ENCODE results near the gene RPSA.
"Not testable (repeated sequence)": the region's sequence is repeated elsewhere in the genome, so short reads cannot be mapped to it uniquely, and the experiment has no call there.

RPSA gene

DNA sequence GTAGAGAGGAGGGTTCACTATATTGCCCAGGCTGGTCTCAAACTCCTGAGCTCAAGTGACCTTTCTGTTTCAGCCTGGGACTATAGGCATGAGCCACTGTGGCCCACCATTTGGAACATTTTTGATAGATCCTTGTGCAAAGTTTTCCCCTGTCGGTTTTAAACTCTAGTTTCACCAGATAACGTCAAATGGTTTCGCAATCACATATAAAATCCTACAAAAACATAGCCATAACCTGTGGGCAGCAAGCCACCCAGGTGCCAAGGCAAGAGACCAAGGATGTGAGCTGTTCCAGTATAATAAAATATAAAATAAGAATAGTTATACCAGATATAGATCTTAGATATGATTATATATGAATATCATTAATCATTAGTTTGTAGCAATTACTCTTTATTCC is 10.5 kb downstream of the RPSA start:
- H3K9ac ChIP-seq (ENCODE audit: low read depth in 1 of 2, low read length in 2 of 2); H3K4me3 ChIP-seq (ENCODE audit: low read depth in 1 of 2, low read length in 2 of 2); H3K4me1 ChIP-seq (ENCODE audit: control insufficient read depth in 1 of 2, insufficient read depth in 2 of 2, low read length in 2 of 2); H3K27ac ChIP-seq (ENCODE audit: low read depth, low read length); H3K27me3 ChIP-seq (ENCODE audit: control insufficient read depth in 1 of 2, insufficient read depth in 2 of 2, low read length in 2 of 2); H3K9me3 ChIP-seq (ENCODE audit: control insufficient read depth in 1 of 2, low read length in 2 of 2): not testable (repeated sequence)
- peaks cover 23 to 26% of the 10 kb centered on the region in 2 donors for H3K36me3 ChIP-seq (ENCODE audit: control insufficient read depth in 1 of 2, insufficient read depth in 2 of 2, low read length in 2 of 2)

DNA sequence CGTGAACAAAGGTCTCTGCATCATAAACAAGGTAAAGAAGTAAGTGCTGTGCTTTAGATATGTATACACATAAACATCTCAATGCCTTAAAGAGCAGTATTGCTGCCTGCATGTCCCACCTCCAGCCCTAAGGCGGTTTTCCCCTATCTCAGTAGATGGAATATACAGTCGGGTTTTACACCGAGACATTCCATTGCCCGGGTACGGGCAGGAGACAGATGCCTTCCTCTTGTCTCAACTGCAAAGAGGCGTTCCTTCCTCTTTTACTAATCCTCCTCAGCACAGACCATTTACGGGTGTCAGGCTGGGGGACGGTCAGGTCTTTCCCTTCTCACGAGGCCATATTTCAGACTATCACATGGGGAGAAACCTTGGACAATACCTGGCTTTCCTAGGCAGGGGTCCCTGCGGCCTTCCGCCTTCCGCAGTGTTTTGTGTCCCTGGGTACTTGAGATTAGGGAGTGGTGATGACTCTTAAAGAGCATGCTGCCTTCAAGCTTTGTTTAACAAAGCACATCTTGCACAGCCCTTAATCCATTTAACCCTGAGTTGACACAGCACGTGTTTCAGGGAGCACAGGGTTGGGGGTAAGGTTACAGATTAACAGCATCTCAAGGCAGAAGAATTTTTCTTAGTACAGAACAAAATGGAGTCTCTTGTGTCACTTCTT is 12.2 kb downstream of the RPSA start:
- H3K27me3 ChIP-seq (ENCODE audit: control insufficient read depth in 1 of 2, insufficient read depth in 2 of 2, low read length in 2 of 2); H3K27ac ChIP-seq (ENCODE audit: low read depth, low read length); H3K9me3 ChIP-seq (ENCODE audit: control insufficient read depth in 1 of 2, low read length in 2 of 2); H3K36me3 ChIP-seq (ENCODE audit: control insufficient read depth in 1 of 2, insufficient read depth in 2 of 2, low read length in 2 of 2); H3K4me3 ChIP-seq (ENCODE audit: low read depth in 1 of 2, low read length in 2 of 2); H3K9ac ChIP-seq (ENCODE audit: low read depth in 1 of 2, low read length in 2 of 2); H3K4me1 ChIP-seq (ENCODE audit: control insufficient read depth in 1 of 2, insufficient read depth in 2 of 2, low read length in 2 of 2): not testable (repeated sequence)

DNA sequence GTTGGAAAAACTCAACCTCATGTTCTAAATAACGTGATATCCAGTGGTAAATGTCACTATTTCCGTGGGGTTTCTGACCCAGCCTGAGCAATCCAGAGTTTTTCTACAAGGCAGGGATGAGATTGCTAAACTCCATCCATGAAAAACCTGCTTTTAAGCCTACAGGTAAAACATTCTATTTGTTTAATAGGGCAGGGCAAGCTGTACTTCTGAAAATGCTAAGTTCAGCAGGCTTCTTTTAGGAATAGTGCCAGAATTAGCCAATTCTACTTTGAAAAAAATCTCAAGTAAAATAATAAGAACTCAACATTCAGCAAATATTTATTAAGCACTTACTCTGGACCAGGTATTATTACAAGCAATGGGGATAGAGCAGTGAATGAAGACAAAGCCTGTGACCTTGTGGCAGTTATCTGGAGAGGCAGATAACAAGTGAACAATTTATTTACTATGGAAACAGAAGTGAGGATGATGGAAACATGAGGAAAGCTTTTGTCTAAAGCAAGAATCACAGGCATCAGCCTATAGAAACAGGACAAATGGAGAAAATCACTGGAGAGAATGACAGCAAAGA is 13.3 kb downstream of the RPSA start:
- no peak overlapping the region for H3K27ac ChIP-seq (ENCODE audit: low read depth, low read length)
- H3K9me3 ChIP-seq (ENCODE audit: control insufficient read depth in 1 of 2, low read length in 2 of 2): no peaks in the 10 kb centered on the region
- no peak overlapping the region for H3K4me3 ChIP-seq (ENCODE audit: low read depth in 1 of 2, low read length in 2 of 2)
- no peaks in the 10 kb centered on the region for H3K4me1 ChIP-seq (ENCODE audit: control insufficient read depth in 1 of 2, insufficient read depth in 2 of 2, low read length in 2 of 2)
- H3K27me3 ChIP-seq (ENCODE audit: control insufficient read depth in 1 of 2, insufficient read depth in 2 of 2, low read length in 2 of 2): no peaks in the 10 kb centered on the region
- H3K9ac ChIP-seq (ENCODE audit: low read depth in 1 of 2, low read length in 2 of 2): no peak overlapping the region
- no peaks in the 10 kb centered on the region for H3K36me3 ChIP-seq (ENCODE audit: control insufficient read depth in 1 of 2, insufficient read depth in 2 of 2, low read length in 2 of 2)

DNA sequence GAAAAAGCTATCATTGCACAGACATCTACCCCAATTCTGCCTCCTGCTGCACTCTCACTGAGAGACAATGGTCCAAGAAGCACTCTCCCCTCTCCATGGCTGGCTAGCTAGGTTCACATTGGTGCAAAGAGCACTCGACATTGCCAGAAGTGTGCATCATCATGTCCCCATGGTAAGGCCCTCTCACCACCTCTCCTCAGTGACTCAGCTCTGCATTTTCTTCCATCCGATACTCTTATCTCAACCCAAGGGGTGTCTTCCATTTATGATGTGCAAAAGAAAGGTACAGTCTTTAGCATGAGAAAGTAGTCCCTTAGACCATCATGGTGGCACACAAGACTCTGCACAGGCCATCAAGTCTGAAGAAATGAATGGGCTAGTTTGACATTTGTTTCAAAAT is 14.0 kb downstream of the RPSA start:
- no peak overlapping the region for H3K4me3 ChIP-seq (ENCODE audit: low read depth in 1 of 2, low read length in 2 of 2)

DNA sequence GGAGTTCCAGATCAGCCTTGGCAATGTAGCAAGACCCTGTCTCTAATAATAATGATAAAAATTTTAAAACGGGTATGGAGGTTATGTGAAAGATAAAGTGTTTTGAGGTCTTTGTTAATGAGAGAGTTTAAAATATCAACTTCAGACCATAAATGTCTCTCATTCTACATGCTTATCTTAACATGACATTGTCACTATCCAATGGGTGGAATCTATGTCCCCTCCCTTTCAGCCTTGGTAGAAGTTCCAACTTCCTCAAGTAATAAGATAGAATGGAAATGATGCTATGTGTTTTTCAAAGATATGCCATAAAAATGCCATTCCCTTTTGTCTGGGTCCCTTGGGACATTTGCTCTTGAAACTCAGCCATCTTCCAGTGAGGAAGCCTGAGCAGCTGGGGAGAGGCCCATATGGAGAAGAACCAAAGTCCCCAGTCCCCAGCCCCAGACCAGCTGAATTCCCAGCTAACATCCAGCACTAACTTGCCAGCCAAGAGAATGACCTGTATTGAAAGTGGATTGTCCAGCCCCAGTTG is 17.0 kb downstream of the RPSA start:
- H3K4me3 ChIP-seq (ENCODE audit: low read depth in 1 of 2, low read length in 2 of 2): no peak overlapping the region

More for the DNA sequence above, 14.0 kb downstream of the RPSA start:
- Histone ChIP-seq H3K4me1 (ENCODE audit: control insufficient read depth in 1 of 2, insufficient read depth in 2 of 2, low read length in 2 of 2) (no peaks in the 10 kb centered on the region), H3K36me3 (ENCODE audit: control insufficient read depth in 1 of 2, insufficient read depth in 2 of 2, low read length in 2 of 2) (no peaks in the 10 kb centered on the region), H3K27me3 (ENCODE audit: control insufficient read depth in 1 of 2, insufficient read depth in 2 of 2, low read length in 2 of 2) (no peaks in the 10 kb centered on the region), H3K9ac (ENCODE audit: low read depth in 1 of 2, low read length in 2 of 2) (no peak overlapping the region), H3K9me3 (ENCODE audit: control insufficient read depth in 1 of 2, low read length in 2 of 2) (no peaks in the 10 kb centered on the region), H3K27ac (ENCODE audit: low read depth, low read length) (no peak overlapping the region)

DNA sequence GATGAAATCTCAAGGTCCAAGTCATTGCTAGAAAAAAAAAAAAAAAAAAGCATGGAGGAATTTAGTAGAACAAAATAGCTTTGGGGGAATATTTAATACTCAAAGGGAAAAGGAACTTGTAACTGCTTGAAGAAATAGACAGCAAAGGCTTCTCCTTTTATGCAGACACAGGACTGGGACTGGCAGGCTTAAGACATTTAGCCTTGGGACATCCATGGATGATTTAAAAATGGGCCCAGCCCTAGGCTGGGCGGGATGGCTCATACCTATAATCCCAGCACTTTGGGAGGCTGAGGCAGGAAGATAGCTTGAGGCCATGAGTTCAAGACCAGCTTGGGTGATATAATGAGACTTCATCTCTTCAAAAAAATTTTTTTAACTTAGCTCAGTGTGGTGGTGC is 19.8 kb downstream of the RPSA start:
- H3K27me3 ChIP-seq (ENCODE audit: control insufficient read depth in 1 of 2, insufficient read depth in 2 of 2, low read length in 2 of 2): no peaks in the 10 kb centered on the region
- no peaks in the 10 kb centered on the region for H3K9me3 ChIP-seq (ENCODE audit: control insufficient read depth in 1 of 2, low read length in 2 of 2)
- no peak overlapping the region for H3K9ac ChIP-seq (ENCODE audit: low read depth in 1 of 2, low read length in 2 of 2)
- no peaks in the 10 kb centered on the region for H3K4me1 ChIP-seq (ENCODE audit: control insufficient read depth in 1 of 2, insufficient read depth in 2 of 2, low read length in 2 of 2)
- H3K36me3 ChIP-seq (ENCODE audit: control insufficient read depth in 1 of 2, insufficient read depth in 2 of 2, low read length in 2 of 2): no peaks in the 10 kb centered on the region
- no peak overlapping the region for H3K27ac ChIP-seq (ENCODE audit: low read depth, low read length)
- H3K4me3 ChIP-seq (ENCODE audit: low read depth in 1 of 2, low read length in 2 of 2): no peak overlapping the region

More for the DNA sequence above, 17.0 kb downstream of the RPSA start:
- no peaks in the 10 kb centered on the region for H3K9me3 ChIP-seq (ENCODE audit: control insufficient read depth in 1 of 2, low read length in 2 of 2)
- no peaks in the 10 kb centered on the region for H3K27me3 ChIP-seq (ENCODE audit: control insufficient read depth in 1 of 2, insufficient read depth in 2 of 2, low read length in 2 of 2)
- no peak overlapping the region for H3K27ac ChIP-seq (ENCODE audit: low read depth, low read length)
- no peaks in the 10 kb centered on the region for H3K4me1 ChIP-seq (ENCODE audit: control insufficient read depth in 1 of 2, insufficient read depth in 2 of 2, low read length in 2 of 2)
- H3K9ac ChIP-seq (ENCODE audit: low read depth in 1 of 2, low read length in 2 of 2): no peak overlapping the region
- H3K36me3 ChIP-seq (ENCODE audit: control insufficient read depth in 1 of 2, insufficient read depth in 2 of 2, low read length in 2 of 2): no peaks in the 10 kb centered on the region

DNA sequence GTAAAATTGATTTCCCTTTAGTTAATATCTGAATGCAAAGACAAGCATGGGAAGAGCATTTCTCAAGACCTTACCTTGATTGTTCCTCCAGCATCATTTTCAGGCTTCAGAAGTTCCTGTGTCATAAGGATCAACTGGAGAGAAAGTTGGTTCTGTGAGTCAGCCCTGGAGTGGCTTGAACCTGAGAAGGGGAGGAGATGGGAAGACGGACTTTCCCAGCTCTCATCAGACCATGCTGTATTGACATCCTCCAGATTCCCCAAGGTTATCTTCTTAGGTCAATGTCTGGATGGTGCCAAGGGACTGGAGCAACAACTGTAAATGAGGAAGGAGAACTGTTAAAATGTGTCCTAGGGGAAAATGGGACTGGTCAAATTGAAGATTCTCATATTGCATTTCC is 21.0 kb downstream of the RPSA start:
- no peak overlapping the region for H3K4me3 ChIP-seq (ENCODE audit: low read depth in 1 of 2, low read length in 2 of 2)

DNA sequence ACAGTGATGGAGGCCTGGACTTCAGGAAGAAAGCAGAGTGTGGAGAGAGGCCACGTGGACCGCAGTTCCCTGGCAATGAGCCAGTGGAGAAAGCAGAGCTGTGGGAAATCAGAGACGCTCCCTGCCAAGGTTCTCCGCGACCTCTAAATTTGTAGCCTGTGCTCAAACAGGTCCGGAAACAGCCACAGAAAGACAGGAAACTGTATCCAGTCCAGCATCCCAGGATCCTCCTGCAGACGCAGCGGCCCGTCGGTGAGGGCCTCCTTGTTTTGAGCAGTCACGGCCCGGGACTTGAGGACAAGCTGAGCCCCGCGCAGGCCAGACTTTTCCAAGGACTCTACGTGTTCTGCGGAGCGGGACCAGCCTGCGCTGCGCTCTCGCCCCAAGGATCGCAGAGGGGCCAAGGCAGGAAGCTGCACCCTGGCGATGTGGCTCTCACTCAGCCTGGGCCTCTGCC is 22.3 kb downstream of the RPSA start:
- peaks cover 3 to 6% of the 10 kb centered on the region in 2 donors for H3K4me1 ChIP-seq (ENCODE audit: control insufficient read depth in 1 of 2, insufficient read depth in 2 of 2, low read length in 2 of 2)
- H3K36me3 ChIP-seq (ENCODE audit: control insufficient read depth in 1 of 2, insufficient read depth in 2 of 2, low read length in 2 of 2): no peaks in the 10 kb centered on the region
- H3K9ac ChIP-seq (ENCODE audit: low read depth in 1 of 2, low read length in 2 of 2): no peak overlapping the region
- H3K9me3 ChIP-seq (ENCODE audit: control insufficient read depth in 1 of 2, low read length in 2 of 2): no peaks in the 10 kb centered on the region
- no peak overlapping the region for H3K4me3 ChIP-seq (ENCODE audit: low read depth in 1 of 2, low read length in 2 of 2)
- H3K27me3 ChIP-seq (ENCODE audit: control insufficient read depth in 1 of 2, insufficient read depth in 2 of 2, low read length in 2 of 2): no peaks in the 10 kb centered on the region
- no peak overlapping the region for H3K27ac ChIP-seq (ENCODE audit: low read depth, low read length)

More for the DNA sequence above, 21.0 kb downstream of the RPSA start:
- Histone ChIP-seq H3K9me3 (ENCODE audit: control insufficient read depth in 1 of 2, low read length in 2 of 2) (no peaks in the 10 kb centered on the region), H3K36me3 (ENCODE audit: control insufficient read depth in 1 of 2, insufficient read depth in 2 of 2, low read length in 2 of 2) (no peaks in the 10 kb centered on the region), H3K27me3 (ENCODE audit: control insufficient read depth in 1 of 2, insufficient read depth in 2 of 2, low read length in 2 of 2) (no peaks in the 10 kb centered on the region), H3K9ac (ENCODE audit: low read depth in 1 of 2, low read length in 2 of 2) (no peak overlapping the region), H3K4me1 (ENCODE audit: control insufficient read depth in 1 of 2, insufficient read depth in 2 of 2, low read length in 2 of 2) (no peaks in the 10 kb centered on the region), H3K27ac (ENCODE audit: low read depth, low read length) (no peak overlapping the region)

DNA sequence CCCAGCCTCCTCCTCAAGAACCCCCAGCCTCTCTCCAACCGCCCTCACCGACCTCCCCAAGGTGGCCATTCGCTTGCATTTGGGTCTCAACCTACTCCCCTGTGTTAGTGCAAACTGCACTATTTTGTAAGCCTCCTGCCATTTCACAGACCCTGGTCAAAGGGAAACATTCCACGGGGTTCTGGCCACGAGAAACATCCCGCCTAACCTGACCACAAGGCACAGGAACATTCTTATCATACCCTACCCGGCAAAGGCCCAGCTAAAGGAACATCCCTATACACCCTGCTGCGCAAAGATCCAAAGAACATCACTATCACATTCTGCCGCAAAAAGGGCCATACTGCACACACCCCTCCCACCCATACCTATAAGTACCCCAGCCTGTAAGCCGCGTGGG is 22.9 kb downstream of the RPSA start:
- H3K9me3 ChIP-seq (ENCODE audit: control insufficient read depth in 1 of 2, low read length in 2 of 2): no peaks in the 10 kb centered on the region
- no peak overlapping the region for H3K27ac ChIP-seq (ENCODE audit: low read depth, low read length)
- H3K4me3 ChIP-seq (ENCODE audit: low read depth in 1 of 2, low read length in 2 of 2): no peak overlapping the region
- no peaks in the 10 kb centered on the region for H3K36me3 ChIP-seq (ENCODE audit: control insufficient read depth in 1 of 2, insufficient read depth in 2 of 2, low read length in 2 of 2)
- H3K27me3 ChIP-seq (ENCODE audit: control insufficient read depth in 1 of 2, insufficient read depth in 2 of 2, low read length in 2 of 2): no peaks in the 10 kb centered on the region
- H3K9ac ChIP-seq (ENCODE audit: low read depth in 1 of 2, low read length in 2 of 2): no peak overlapping the region
- H3K4me1 ChIP-seq (ENCODE audit: control insufficient read depth in 1 of 2, insufficient read depth in 2 of 2, low read length in 2 of 2): peaks cover 3 to 6% of the 10 kb centered on the region in 2 donors

DNA sequence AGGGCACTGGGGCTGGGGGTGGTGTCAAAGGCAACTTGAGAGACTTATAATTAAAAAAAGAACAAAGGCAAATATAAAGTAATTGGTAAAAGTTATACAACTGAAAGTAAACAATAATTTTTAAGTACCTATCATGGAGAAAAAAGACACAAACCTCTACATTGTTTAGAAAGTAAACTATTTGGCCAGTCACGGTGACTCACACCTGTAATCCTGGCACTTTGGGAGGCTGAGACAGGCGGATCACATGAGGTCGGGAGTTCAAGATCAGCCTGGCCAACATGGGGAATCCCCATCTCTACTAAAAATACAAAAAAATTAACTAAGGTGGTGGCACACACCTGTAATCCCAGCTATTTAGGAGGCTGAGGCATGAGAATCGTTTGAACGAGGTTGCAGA is 25.8 kb downstream of the RPSA start:
- peaks cover 3 to 6% of the 10 kb centered on the region in 2 donors for H3K4me1 ChIP-seq (ENCODE audit: control insufficient read depth in 1 of 2, insufficient read depth in 2 of 2, low read length in 2 of 2)
- no peaks in the 10 kb centered on the region for H3K9me3 ChIP-seq (ENCODE audit: control insufficient read depth in 1 of 2, low read length in 2 of 2)
- H3K36me3 ChIP-seq (ENCODE audit: control insufficient read depth in 1 of 2, insufficient read depth in 2 of 2, low read length in 2 of 2): no peaks in the 10 kb centered on the region
- no peak overlapping the region for H3K4me3 ChIP-seq (ENCODE audit: low read depth in 1 of 2, low read length in 2 of 2)
- no peaks in the 10 kb centered on the region for H3K27me3 ChIP-seq (ENCODE audit: control insufficient read depth in 1 of 2, insufficient read depth in 2 of 2, low read length in 2 of 2)
- H3K9ac ChIP-seq (ENCODE audit: low read depth in 1 of 2, low read length in 2 of 2): no peak overlapping the region
- H3K27ac ChIP-seq (ENCODE audit: low read depth, low read length): no peak overlapping the region

Measured in duodenal mucosa (tissue), 2 donors.